ENCODE measurements around the gene USP7. TPM values are rescaled to one million over a fixed set of nuclear protein-coding genes. Genes with fewer than 3 reads are reported as not detected.
"Not testable (repeated sequence)": the region's sequence is repeated elsewhere in the genome, so short reads cannot be mapped to it uniquely, and the experiment has no call there.

The USP7 gene
- total and polyA plus RNA-seq, 8 donors: 13.0 to 56.5 (median 39.8) TPM

GRCh38 chr16:8975039-8975438 lies 11.3 kb upstream of the USP7 start:
- Histone ChIP-seq H3K4me3 (no peak overlapping the region), H3K36me3 (no peaks in the 10 kb centered on the region), H3K4me1 (no peaks in the 10 kb centered on the region), H3K27me3 (no peaks in the 10 kb centered on the region), H3K9me3 (no peaks in the 10 kb centered on the region), H3K27ac (no peak overlapping the region)
- DNase-seq (no peak), FAIRE-seq (no peak), ATAC-seq (no peak)
- 70 to 75% methylated on average over 11 of the region's 11 CpGs for WGBS, 2 donors
- intact Hi-C loops (cut with DNase I): no loop called here
- no peak for TF ChIP-seq CTCF (IDR thresholded peaks at IDR 0.05)

- DNase-seq (no peak), FAIRE-seq (no peak), ATAC-seq (no peak)
- H3K4me3 ChIP-seq: no peak overlapping the region
- H3K9me3 ChIP-seq: no peaks in the 10 kb centered on the region
- no peaks in the 10 kb centered on the region for H3K4me1 ChIP-seq
- no peak for TF ChIP-seq CTCF (IDR thresholded peaks at IDR 0.05)
- H3K27ac ChIP-seq: no peak overlapping the region
- H3K36me3 ChIP-seq: no peaks in the 10 kb centered on the region
- WGBS, 2 donors: 72 to 80% methylated on average over 7 of the region's 7 CpGs
- H3K27me3 ChIP-seq: no peaks in the 10 kb centered on the region
- intact Hi-C loops (cut with DNase I): no loop called here
Measured at GRCh38 chr16:8972843-8973586, 9.3 kb upstream of the USP7 start.

GRCh38 chr16:8971416-8971815 lies 7.7 kb upstream of the USP7 start:
- intact Hi-C loops (cut with DNase I): no loop called here
- Histone ChIP-seq H3K36me3 (no peaks in the 10 kb centered on the region), H3K4me3 (no peak overlapping the region), H3K9me3 (no peaks in the 10 kb centered on the region), H3K27me3 (no peaks in the 10 kb centered on the region), H3K4me1 (no peaks in the 10 kb centered on the region), H3K27ac (no peak overlapping the region)
- 93 to 99% methylated on average over 1 of the region's 1 CpG for WGBS, 2 donors
- DNase-seq (no peak), ATAC-seq (no peak), FAIRE-seq (no peak)
- TF ChIP-seq CTCF (IDR thresholded peaks at IDR 0.05): no peak

GRCh38 chr16:8969202-8969897 lies 5.6 kb upstream of the USP7 start:
- FAIRE-seq; H3K36me3 ChIP-seq; intact Hi-C loops (cut with DNase I); DNase-seq; H3K4me3 ChIP-seq; H3K9me3 ChIP-seq; H3K4me1 ChIP-seq; H3K27ac ChIP-seq; H3K27me3 ChIP-seq: not testable (repeated sequence)
- ATAC-seq: peak in 1 of 4 donors; percentile 70
- WGBS, 2 donors: 64 to 76% methylated on average over 10 of the region's 10 CpGs

- intact Hi-C loops (cut with DNase I); H3K4me1 ChIP-seq; H3K27ac ChIP-seq; DNase-seq; H3K27me3 ChIP-seq; FAIRE-seq; ATAC-seq; H3K4me3 ChIP-seq; H3K36me3 ChIP-seq; H3K9me3 ChIP-seq: not testable (repeated sequence)
- 93 to 94% methylated on average over 9 of the region's 9 CpGs for WGBS, 2 donors
Measured at GRCh38 chr16:8968054-8968453, 4.3 kb upstream of the USP7 start.
